Frontal cortex (tissue), 4 donors: Measurements from ENCODE around the gene UBQLN2. TPM values are rescaled to one million over a fixed set of nuclear protein-coding genes. Genes with fewer than 3 reads are reported as not detected.
"Not testable (repeated sequence)": the region's sequence is repeated elsewhere in the genome, so short reads cannot be mapped to it uniquely, and the experiment has no call there.

ENCODE experiments used
- DNase-seq, 2 donors: peaks; one replicate each; pipeline ENCODE4 v3.0.0; 2012; ENCODE audit warnings: low spot score in 2 of 2
- FAIRE-seq: peaks from 2 replicates; lab custom pipeline; 2012; peaks lifted over from hg19 to GRCh38; lab: Jason Lieb, UNC
- total RNA-seq: library from RNA; depleted of rRNA; stranded (reverse); fragments of >200 nt; gene quantifications from one replicate; pipeline ENCODE4 v1.2.3, GENCODE V29; 2014
- donor health status: control.
- donor health status: control.
- donor health status: control.

Gene UBQLN2
- total RNA-seq, result 19.6 TPM

GRCh38 chrX:56563231-56564161 lies at the start of gene UBQLN2:
UBQLN2 (plus strand) TSS chrX:56563627; CDS start chrX:56563874, 247 bp downstream.
- no peak for FAIRE-seq
- peak; percentile 34 to 53 for DNase-seq

- FAIRE-seq (no peak), DNase-seq (no peak)
Observed at GRCh38 chrX:56519642-56520041, 43.8 kb upstream of the UBQLN2 start.

GRCh38 chrX:56529482-56530007 lies 33.9 kb upstream of the UBQLN2 start:
- FAIRE-seq, DNase-seq: not testable (repeated sequence)

- no peak for FAIRE-seq
- no peak for DNase-seq
Observed at GRCh38 chrX:56530011-56530410, 33.4 kb upstream of the UBQLN2 start.

GRCh38 chrX:56550667-56551066 lies 12.8 kb upstream of the UBQLN2 start:
- DNase-seq (no peak), FAIRE-seq (no peak)

GRCh38 chrX:56554870-56555269 lies 8.6 kb upstream of the UBQLN2 start:
- no peak for FAIRE-seq
- DNase-seq, result no peak

- FAIRE-seq, result no peak
- no peak for DNase-seq
Observed at GRCh38 chrX:56557376-56557929, 6.0 kb upstream of the UBQLN2 start.

- FAIRE-seq, result no peak
Observed at GRCh38 chrX:56564164-56564885, 898 bp downstream of the UBQLN2 start.

GRCh38 chrX:56564921-56565840 lies 1.8 kb downstream of the UBQLN2 start:
- FAIRE-seq (no peak), DNase-seq (no peak)

More at GRCh38 chrX:56564164-56564885, 898 bp downstream of the UBQLN2 start:
- DNase-seq, result no peak

- DNase-seq, result no peak
- no peak for FAIRE-seq
Observed at GRCh38 chrX:56569378-56570057, 6.1 kb downstream of the UBQLN2 start.

GRCh38 chrX:56572975-56573374 lies 9.5 kb downstream of the UBQLN2 start:
- no peak for DNase-seq
- no peak for FAIRE-seq

- no peak for DNase-seq
- no peak for FAIRE-seq
Observed at GRCh38 chrX:56574861-56575260, 11.4 kb downstream of the UBQLN2 start.

- FAIRE-seq (no peak), DNase-seq (no peak)
Observed at GRCh38 chrX:56576721-56577120, 13.3 kb downstream of the UBQLN2 start.

GRCh38 chrX:56588397-56589188 lies 25.2 kb downstream of the UBQLN2 start:
- FAIRE-seq, result no peak
- DNase-seq, result no peak

GRCh38 chrX:56591830-56592229 lies 28.4 kb downstream of the UBQLN2 start:
- DNase-seq, FAIRE-seq: not testable (repeated sequence)

- DNase-seq, result no peak
Observed at GRCh38 chrX:56600141-56600540, 36.7 kb downstream of the UBQLN2 start.

GRCh38 chrX:56600987-56601386 lies 37.6 kb downstream of the UBQLN2 start:
- FAIRE-seq, result no peak

More at GRCh38 chrX:56600141-56600540, 36.7 kb downstream of the UBQLN2 start:
- no peak for FAIRE-seq

GRCh38 chrX:56615282-56615681 lies 51.9 kb downstream of the UBQLN2 start:
- no peak for DNase-seq
- no peak for FAIRE-seq

More at GRCh38 chrX:56600987-56601386, 37.6 kb downstream of the UBQLN2 start:
- DNase-seq, result no peak
